Hematopoietic multipotent progenitor cell treated with erythropoietin and hydrocortisone succinate and interleukin-3 and kit ligand, for 8 days (in vitro differentiated cells): Measurements from ENCODE around the gene TNFRSF8.
"Not testable (repeated sequence)": the region's sequence is repeated elsewhere in the genome, so short reads cannot be mapped to it uniquely, and the experiment has no call there.

Experiments
- DNase-seq: peaks from one replicate; pipeline ENCODE4 v3.0.0-alpha.2; 2015

TNFRSF8 gene

DNA sequence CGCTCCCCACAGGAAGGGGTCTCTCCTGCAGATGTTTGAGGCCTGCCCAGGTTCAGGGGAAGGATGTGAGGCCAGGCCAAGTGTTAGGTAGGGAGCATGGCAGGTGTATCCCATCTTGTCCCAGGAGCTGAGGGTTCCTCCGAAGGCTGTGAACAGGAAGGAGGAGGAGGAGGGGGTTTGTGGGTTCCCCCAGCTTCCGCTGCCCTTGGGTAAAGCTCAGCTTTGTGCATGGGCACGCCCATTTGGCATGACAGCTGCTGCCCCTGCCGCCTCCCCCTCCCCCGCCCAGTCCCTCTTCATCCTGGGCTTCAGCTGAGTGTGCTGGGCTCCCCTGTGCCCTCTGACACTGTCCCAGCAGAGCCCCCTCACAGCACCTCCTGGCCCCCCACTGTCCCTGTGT is 25.5 kb downstream of the TNFRSF8 start:
- DNase-seq = peak; percentile 34

DNA sequence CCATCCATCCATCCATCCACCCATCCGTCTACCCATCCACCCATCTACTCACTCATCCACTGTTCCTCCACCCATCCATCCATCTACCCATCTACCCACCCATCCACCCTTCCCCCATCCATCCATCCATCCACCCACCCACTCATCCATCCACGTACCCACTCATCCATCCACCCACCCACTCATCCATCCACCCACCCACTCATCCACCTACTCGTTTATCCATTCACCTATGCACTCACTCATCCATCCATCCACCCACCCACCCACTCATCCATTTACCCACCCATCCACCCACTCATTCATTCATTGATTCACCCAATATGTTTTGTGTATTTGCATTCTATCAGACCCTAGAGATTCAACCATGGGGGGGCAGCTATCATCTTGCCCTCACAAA is 27.2 kb downstream of the TNFRSF8 start:
- DNase-seq = no peak

DNA sequence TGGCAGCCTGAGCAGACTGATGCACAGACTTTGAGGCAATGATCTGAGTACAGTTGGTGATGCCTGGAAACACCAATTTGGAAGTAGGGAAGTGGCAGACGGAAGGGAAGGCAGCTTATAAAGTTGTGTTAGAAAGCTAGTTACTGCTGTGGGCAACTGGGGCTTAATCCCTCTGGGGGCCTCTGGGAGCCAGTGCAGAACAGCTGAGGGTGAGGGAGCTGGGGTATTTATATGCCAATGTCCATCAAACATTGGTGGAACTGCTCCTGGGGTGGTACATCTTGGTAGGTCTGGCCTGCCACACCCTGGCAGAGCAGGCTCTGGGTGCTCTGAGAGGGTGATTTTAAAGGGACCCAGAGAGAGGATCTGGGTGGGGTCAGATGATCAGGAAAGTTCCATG is 28.1 kb downstream of the TNFRSF8 start:
- no peak for DNase-seq

DNA sequence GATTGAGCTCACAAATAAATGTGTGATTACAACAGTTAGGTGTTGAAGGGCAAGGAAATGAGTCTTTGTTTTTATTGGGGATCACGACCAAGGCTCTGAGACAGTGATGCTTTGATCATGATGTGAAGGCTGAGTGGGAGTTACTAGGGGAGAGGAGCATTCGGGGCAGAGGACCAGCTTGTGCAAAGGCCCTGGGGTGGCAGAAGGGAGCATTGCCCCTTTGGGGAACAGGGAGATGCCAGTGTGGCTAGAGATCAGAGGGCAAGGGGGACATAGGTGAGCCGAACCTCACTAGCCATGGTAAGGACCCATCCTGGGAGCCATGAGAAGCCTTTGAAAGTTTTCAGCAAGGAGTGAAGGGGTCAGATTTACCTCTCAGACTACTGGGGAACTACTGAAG is 31.1 kb downstream of the TNFRSF8 start:
- no peak for DNase-seq

DNA sequence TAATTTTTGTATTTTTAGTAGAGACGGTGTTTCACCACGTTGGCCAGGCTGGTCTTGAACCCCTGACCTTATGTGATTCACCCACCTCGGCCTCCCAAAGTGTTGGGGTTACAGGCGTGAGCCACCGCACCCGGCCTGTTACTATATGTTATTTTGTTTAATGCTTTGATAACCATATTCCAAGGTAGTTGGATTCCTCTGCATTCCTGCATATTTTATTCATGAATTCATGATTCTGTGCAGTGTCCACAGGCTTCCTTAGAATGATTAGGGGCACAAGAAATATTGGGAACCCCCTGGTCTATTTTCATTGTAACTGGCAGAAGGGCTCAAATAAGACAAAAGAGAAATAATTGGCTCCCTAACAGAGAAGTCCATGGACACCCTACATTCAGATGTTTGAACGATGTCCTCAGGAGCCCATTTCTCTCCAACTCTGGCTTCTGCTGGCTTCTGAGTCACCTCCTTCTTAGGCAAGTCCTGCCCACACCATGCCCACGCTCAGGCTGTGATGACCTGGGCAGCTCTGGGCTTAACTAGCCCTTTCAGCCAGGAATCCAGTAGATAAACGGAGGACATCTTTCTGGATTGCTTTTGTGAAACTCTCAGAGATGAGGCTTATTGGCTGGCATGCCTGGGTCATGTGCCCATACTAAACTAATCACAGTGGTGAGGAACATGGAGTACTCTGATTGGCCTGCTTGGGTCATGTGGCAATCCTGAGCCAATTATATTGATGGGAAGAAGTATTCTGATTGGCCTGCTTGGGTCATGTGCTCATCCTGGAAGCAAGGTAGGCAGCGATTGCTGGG is 32.6 kb downstream of the TNFRSF8 start:
- peak; percentile 34 for DNase-seq

DNA sequence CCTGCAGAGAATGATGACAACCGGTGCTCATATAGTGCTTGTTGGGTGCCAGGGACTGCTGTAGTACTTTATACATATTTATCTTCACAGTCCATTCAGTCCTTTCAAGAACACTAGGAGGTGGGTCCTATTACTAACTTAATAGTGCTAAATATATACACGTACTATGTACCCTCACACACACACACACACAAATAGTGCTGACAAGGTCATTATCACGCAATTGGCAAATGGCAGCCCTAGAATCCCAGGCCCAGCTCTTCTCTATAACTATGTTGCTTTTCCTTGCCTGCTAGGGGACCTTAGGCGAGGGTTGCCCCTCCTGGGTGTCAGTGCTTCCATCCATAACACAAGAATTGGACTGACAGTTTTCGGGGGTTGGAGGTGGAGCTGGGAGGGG is 33.5 kb downstream of the TNFRSF8 start:
- DNase-seq = no peak

DNA sequence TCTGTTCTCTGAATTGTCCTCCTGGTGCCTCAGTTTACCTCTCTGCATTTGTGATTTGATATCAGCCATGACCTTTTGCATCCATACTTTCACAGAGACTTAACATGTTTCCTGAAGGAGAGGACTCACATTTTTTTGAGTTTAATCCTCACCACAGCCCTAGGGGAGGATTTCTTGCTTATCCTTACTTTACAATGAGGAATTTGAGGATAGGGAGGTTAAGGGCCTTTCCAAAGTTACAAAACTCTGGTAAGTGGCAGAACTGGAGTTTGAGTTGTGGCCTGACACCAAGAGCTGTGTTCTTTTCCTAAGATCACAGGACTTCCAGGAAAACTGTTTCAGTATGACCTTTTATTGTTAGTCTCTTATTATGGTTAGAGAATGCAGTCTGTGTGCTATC is 34.2 kb downstream of the TNFRSF8 start:
- no peak for DNase-seq

DNA sequence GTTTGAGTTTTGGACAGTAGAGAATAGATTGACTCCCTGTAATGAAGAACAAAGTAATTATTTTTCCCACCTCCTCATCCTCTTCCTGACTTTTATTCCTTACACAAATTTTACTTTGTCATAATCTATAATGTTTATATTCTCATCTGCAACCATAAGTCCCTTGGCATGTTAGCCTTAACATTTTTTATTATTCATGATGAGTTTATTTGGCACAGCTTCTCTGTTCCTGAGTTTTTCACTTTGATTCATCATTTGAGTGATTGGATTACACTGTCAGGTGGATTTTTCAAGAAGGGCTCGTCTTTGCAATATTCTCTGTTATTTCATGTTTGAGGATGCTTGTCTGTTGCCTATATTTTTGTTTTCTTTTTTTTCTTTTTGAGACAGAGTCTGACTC is 35.7 kb downstream of the TNFRSF8 start:
- DNase-seq = no peak

DNA sequence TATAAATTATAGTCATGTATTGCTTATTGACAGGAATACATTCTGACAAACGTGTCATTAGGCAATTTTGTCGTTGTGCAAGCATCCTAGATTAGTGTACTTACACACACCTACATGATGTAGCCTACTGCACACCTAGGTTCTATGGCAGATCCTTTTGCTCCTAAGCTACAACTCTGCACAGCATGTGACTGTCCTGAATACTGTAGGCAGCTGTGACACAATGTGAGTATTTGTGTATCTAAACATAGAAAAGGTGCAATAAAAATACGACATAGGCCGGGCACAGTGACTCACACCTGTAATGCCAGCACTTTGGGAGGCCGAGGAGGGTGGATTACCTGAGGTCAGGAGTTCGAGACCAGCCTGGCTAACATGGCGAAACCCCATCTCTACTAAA is 36.5 kb downstream of the TNFRSF8 start:
- no peak for DNase-seq

DNA sequence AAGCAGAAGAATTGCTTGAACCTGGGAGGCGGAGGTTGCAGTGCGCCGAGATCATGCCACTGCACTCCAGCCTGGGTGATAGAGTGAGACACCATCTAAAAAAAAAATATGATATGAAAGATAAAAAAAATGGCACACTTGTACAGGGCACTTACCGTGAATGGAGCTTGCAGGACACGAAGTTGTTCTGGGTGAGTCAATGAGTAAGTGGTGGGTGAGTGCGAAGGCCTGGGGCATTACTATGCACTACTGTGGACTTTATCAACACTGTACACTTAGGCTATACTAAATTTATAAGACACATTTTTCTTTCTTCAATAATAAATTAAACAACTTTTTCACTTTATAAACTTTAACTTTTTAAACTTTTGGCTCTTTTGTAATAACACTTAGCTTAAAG is 37.0 kb downstream of the TNFRSF8 start:
- no peak for DNase-seq

DNA sequence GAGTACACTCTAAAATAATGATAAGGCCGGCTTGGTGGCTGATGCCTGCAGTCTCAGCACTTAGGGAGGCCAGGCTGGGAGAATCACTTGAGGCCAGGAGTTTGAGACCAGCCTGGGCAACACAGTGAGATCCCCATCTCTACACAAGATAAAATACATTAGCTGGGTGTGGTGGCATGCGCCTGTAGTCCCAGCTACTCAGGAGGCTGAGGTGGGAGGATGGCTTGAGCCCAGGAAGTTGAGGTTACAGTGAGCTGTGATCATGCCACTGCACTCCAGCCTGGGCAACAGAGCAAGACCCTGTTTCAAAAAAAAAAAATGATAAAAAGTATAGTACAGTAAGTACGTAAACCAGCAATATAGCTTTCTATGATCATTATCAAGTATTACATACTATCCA is 38.0 kb downstream of the TNFRSF8 start:
- DNase-seq = not testable (repeated sequence)

DNA sequence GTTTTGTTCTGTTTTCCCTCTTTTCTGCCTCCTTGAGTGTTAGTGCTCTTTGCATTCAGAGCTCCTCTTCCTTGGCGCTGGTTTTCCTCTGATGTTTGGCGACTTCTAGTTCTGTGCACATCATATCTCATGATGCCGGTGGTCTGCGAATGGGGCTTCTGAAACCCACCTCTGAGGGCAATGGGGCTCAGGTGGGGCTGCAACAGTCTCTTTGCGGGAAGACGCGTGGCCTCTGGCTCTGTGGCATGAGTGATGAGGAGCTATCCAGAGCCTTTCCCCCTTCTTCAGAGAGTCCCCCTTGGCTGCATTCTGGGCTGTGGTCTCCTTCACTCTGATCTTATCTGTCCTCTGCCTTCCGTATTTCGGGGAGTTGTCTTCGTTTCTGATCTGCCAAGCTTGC is 39.0 kb downstream of the TNFRSF8 start:
- no peak for DNase-seq

DNA sequence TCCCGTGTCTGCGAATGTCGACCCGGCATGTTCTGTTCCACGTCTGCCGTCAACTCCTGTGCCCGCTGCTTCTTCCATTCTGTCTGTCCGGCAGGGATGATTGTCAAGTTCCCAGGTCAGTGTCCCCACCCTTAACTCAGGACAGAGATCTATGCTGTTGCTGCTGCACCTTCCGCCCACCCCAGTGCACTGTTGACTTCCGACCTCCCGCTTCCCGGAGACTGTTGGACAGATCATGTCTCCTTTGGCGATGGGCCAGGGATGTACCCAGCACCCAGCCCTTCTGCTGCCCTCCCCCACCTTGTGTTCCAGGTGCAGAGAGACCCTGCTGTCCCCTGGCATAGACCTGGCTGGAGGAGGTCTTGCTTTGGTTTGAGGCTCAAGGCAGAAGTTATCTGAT is 41.3 kb downstream of the TNFRSF8 start:
- no peak for DNase-seq

DNA sequence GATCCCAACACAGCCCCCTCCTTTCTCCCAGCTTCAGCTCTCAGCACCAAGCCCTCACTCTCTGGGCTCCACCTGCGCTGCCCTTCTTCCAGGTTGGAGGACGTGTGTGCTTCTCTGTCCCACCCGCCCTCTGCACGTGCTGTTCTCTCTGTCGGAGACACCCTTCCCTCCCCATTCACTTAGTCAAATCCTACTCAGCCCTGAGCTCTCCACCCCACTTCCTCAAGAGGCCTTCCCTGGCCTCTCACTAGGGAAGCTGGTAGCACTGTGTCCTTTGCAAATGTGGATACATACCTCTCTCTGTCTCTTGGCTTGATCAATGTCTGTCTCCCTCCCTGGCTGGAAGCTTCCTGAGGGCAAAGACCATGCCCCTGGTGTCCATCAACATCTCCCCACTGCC is 43.0 kb downstream of the TNFRSF8 start:
- no peak for DNase-seq

DNA sequence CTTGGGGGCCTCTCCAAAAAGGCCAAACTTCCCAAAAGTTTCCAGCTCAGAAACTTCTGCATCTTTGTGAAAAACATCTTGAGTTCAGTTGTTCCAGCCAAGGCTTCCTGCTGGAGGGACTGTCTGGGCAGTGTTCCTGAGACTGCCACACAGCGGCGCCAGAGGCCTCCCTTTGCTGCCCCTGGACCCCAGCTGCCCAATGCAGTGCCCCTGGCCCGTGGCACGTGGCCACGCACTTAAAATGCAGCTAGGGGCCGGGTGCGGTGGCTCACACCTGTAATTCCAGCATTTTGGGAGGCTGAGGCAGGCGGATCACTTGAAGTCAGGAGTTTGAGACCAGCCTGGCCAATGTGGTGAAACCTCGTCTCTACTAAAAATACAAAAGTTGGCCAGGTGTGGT is 43.8 kb downstream of the TNFRSF8 start:
- not testable (repeated sequence) for DNase-seq

DNA sequence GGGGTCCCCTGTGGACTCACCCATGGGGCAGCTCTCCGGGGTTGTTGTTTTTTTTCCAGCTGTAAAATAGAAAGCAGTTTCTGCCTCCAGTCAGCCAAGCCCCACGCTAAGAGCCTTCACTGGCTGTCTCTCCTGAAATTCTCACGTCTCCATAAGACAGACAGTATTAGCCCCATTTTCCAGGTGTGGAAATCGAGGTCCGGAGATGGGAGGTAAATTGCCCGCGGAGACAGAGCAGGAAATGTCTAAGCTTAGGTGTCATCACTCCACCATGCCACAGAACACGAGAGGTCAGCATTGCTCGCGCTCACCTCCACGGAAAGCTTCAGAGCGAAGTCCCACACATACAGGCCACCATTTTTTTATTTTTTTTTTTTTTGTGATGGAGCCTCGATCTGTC is 44.6 kb downstream of the TNFRSF8 start:
- DNase-seq = no peak

DNA sequence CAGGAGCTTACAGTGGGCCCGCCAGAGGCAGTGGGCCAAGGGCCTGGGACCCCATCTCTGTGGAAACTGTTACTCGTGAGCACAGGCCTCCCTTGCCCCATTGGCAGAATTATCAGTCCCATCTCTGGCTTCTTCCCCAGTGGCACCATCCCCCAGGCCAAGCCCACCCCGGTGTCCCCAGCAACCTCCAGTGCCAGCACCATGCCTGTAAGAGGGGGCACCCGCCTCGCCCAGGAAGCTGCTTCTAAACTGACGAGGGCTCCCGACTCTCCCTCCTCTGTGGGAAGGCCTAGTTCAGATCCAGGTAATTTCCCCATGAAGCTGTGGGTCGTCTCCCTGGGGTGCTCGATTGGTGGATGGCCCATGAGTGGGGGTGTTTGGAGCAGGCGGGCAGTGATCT is 46.8 kb downstream of the TNFRSF8 start:
- DNase-seq = no peak

DNA sequence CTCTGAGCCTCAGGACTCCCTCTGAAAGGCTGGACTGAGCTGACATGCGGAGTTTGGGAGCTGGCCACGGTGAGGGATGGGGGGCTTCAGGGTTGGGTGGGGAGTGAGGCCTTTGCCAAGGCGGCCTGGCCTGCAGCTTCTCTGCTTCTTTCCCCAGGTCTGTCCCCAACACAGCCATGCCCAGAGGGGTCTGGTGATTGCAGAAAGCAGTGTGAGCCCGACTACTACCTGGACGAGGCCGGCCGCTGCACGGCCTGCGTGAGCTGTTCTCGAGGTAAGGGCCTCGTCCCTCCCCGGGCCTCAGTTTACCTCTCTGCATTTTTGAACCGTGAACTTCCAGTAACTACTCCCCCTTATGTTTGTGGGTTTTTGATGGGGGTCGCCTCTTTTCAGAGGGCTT is 48.6 kb downstream of the TNFRSF8 start:
- DNase-seq = no peak

DNA sequence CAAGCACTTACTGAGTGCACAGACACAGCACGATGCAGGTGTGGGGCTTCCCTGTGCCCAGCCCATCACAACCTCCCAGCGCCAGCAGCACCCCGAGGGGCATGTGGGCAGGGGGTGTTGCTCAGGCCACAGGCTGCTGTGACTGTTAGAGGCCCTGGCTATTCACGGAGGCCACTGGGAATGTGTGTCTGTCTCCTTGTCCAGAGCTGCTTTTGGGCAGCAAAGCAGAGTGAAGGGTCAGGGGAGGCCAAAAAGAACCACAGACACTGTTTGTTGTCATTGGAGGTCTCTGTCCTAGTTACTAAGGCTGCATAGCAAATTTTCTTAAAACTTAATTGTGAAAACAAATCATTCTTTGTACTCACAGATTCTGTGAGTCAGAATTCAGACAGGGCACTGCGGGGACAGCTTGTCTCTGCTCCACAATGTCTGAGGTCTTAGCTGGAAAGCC is 49.6 kb downstream of the TNFRSF8 start:
- DNase-seq = no peak

DNA sequence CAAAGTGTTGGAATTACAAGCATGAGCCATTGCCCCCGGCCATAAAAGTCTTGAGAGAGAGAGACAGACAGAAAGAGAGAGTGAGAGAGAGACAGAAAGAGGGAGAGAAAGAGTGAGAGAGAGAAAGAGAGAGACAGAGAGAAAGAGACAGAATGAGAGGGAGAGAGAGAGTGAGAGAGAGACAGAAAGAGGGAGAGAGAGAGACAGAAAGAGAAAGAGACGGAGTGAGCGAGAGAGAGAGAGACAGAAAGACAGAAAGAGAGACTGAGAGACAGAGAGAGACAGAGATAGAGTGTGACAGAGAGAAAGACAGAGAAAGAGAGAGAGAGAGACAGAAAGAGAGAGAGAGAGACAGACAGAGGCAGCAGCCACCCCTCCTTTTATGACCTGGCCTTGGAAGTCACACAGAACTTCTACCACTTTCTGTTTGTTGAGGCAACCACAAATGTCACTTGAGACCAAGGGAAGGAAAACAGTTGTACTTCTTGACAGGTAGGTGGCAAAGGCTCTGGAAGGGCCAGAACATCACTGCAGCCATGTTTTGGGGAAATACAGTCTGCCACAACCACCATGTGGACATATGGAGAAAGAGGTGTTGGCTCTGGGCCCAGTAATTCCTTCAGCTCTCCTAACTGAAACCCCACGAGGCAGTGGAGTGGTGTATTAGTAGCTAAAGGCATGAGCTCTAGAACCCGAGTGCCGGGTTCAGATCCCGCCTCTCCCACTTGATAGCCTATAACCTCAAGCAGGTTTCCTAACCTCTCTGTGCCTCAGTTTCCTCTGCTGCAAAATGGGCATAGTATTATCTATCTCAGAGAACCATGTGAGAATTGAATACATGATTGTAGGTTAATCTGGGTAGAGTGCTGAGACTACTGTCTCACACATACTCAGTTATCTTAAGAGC is 50.6 kb downstream of the TNFRSF8 start:
- peak; percentile 34 for DNase-seq

DNA sequence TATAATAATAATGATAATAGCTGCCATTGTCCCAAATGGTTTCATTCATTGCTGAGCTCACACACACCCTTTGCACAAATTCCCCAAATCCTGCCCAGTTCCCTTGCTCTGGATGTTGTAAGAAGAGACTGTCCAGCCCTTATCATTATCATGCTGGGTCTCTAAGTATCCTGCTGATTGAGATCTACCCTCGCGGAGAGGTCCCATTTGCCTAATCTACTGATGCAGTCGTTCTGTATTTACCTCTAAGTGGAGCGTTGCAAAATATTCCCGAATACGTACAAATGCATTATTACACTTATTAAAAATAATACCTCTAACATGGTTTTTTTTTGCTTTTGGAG is 51.2 kb downstream of the TNFRSF8 start:
- no peak for DNase-seq

DNA sequence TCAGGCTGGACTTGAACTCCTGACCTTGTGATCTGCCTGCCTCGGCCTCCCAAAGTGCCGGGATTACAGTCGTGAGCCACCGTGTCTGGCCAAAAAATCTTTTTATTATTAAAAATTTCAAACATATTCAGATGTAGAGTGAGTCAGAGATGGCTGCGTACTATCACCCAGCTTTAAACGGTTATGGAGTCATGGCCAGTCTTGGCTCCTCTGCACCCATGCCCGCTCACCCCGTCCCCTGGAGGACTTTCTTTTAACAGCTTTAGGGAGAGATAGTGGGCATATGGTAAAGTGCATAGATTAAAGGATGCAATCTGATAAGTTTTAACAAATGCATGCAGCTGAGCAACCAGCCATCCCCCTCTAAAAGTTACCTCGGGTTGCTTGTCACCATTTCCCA is 51.8 kb downstream of the TNFRSF8 start:
- no peak for DNase-seq

DNA sequence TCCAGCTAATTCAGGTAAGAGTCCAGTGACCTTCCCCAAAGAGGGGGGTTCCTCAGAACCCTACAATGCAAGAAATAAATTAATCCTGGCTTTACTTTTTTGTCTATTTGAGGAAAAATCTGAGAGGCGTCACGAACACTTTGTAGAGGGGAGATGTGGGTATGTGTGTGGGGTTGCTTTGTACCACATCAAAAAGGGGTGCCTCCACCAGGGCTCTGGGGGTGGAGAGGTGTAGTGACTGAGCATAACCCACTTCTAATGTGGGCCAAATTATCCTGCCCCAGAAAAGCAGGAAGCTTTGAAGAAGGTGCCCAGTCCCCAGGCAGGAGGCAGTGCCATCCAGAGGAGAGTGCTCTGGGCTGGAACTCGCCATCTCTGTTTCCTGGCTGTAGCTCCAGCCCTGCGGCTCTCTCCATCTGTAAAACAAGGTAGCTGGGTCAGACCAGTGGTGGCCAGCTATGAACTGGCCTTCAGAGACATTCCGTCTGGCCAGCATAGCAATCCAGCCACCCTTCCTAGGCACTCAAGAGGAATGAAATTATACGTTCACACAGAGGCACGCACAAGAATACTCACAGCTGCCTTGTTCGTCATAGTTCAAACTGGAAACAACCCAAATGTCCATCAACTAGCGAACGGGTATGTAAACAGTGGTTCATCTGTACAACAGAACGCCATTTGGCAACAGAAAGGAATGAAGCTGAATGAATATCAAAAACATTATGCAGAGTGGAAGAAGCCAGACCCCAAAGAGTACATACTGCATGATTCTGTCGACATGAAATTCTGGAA is 58.3 kb downstream of the TNFRSF8 start:
- DNase-seq = no peak
